ENCODE data around the gene SIVA1.
"Not testable (repeated sequence)": the region's sequence is repeated elsewhere in the genome, so short reads cannot be mapped to it uniquely, and the experiment has no call there.

Gene SIVA1

GRCh38 chr14:104719343-104719742, 33.6 kb upstream of the SIVA1 start:
- no peak for DNase-seq (ENCODE audit: low spot score)

DNA sequence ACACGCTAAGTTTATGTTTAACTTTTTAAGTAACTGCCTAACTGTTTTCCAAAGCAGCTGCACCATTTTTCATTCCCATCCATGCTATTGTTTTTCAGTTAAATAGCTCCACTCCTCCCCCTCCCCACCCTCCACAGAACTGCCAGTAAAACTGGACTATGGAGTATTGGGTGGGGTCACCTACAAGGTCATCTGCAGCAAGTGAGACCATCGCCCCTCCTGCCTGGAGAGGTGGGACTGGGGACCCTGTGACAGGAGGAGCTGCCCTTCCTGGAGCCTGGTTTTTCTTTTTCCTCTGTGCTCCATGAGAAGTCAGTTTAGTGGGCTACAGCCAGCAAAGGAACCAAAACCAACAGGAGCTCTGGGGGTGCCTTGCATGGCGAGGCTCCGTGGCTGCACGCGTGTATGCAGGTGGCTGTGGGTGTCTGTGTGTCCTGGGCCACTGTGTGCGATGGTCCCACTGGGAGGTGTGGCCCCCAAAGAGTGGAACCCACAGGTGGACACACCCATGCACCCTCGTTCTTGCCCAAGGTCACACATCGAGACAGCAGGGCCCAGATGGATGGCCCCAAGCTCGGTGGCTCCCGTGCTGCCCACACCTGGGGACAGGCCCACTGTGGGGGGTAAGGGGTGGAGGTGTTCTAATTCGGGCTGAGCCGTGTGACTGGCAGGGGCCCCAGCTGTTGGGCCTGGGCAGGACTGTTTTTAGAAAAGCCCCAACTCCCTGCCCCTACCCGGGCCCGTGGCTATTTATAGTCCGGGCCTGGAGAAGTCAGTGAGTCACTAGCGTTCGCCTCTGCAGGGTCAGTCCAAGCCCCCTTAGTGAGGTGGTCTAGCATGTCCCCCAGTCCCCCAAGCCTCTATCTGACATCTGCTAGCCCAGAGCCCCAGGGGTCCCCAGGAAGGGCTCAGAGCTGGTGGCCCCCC, 31.2 kb upstream of the SIVA1 start:
- no peak for DNase-seq (ENCODE audit: low spot score)

DNA sequence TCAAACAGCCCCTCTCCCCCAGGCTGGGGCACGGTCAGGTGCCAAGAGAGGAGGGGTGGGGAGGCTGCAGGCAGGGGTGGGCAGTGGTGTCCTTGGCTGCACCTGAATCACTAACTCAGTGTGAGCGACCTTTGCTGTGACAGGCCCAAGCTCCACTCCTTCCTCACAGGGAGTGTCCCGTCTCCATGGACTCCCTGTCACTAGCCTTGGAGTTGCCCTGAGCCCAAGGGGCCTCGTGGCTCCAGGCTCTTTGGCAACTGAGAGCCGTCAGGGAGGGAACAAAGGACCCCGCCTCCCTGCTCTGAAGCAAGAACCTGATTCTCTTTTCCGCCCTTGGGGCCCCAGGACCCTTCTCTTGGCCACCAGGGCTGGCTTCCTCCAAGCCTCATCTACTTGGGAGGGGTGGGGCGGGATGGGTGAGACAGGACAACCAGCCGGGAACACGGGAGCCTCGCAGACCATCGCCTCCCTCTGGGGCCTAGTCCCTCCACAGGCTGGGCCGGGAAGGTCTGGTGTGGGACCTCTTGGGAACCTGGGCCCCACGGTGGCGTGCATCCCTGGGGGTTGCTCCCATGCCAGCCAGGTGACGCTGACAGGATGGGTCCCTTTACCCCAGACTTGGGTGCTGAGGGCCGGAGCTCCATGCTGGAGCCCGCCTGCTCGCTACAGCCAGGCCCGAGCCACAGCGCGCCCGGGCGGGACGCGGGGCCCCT, 29.9 kb upstream of the SIVA1 start:
- DNase-seq (ENCODE audit: low spot score) = no peak

DNA sequence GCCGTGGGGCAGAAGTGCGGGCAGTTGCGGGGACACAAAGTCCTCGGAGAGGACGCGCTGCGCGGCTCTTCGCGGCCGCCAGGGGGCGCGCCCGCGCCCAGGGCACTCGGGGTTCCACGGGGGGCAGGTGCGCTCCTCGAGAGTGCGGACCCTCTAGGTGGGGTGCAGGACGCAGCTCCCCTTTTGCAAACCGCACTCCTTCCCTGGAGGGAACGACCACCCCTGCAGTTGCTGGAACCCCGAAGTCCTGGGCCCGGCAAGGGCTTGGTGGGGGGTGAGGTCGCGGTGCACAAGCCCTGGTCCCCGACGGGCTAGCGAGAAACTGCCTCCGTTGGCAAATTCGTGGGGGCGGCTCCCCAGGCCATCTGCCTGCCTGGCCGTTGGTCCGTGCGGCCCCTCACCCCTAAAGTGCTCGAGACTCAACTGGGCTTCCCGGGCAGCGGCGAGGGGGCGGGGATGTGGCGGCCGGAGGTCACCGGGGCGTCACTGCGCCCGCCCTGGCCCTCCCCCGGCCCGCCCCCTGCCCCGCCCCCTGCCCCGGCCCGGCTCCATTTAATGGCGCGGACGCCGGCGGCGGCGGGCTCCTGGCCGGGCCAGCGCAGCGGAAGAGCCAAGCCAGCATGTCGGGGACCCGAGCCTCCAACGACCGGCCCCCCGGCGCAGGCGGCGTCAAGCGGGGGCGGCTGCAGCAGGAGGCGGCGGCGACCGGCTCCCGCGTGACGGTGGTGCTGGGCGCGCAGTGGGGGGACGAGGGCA, 29.1 kb upstream of the SIVA1 start, which contains the start of gene ADSS1:
Gene ADSS1 (plus strand): TSS at position 579 of the 756 bp plus-strand sequence. CDS start 42 bp downstream, at position 621.
- peak; percentile 45 for DNase-seq (ENCODE audit: low spot score)

GRCh38 chr14:104724407-104724980, 28.5 kb upstream of the SIVA1 start:
- peak; percentile 42 for DNase-seq (ENCODE audit: low spot score)

DNA sequence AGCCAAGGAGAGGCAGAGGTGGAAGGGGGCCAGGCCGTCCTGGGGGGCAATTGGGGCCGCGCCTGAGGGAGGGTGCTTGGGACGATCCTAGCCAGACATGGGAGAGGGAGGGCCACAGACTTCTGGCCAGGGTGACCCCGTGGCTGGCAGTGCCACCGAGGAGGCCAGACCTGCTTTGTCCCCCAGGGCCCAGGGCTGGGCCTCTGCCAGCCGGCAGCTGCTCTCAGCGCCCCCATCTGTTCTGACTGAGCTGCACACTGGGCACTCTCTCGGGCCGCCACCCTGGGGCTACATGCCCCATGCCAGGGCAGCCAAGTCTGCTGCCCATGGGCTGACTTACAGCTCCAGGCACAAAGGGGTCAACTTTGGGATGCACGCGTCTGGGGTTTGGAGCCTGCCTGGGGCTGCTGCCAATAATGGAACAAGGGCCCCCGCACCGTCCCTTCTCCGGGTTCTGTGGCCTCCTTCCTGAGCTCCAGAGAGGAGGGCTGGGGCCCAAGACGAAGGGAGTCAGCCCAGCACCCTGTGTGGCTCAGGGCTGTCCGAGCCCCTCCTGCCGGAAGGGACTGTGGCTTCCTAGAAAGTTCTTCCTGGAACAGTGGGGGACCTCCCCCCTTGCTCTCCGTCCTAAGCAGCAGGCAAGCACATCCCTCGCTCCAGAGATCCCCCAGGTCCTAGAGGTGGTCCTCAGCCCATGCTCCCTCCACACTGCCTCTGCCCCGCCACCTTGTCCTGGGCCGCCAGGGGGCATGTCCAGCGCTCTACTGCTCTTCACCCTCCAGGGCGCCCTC, 27.8 kb upstream of the SIVA1 start:
- peak; percentile 25 for DNase-seq (ENCODE audit: low spot score)

DNA sequence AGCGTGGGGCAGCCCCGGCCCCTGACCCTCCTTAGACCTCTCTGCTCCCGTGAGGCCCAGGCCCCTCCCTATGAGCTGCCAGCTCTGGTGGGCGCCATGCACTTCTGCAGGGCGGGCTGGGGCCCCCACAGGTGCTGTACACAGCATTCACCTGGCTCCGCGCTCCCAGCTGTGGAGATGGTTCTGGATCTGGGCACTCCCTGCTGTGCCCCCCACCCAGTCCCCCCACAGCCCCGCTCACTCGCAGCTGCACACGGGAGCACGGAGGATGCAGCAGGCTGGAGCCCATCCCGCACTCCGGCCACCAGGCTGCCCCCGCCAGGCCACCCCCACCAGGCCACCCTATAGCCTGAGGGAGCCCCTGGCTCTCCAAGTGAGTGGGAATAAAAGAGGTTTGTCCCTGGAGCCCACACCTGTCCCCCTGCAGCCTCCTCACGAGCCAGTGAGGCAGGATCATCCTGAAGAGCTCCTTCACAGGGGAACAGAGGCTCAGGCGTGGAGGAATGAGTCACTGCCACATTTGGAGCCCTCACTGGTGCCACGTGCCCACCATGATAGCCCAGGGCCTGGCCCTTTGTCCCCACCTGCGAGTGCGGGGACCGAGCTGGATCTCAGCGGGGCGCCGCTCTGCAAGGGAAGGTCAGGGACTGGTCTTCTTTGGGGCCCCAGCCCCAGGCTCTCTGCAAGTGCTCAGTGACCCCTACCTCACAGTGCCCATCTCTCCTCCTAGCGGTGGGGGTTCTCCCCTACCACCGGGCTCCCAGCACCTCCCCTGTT, 27.0 kb upstream of the SIVA1 start:
- DNase-seq (ENCODE audit: low spot score) = no peak

- peak; percentile 23 for DNase-seq (ENCODE audit: low spot score)
These were observed 26.1 kb upstream of the SIVA1 start for GRCh38 chr14:104726600-104727451.

- no peak for DNase-seq (ENCODE audit: low spot score)
These were observed 24.3 kb upstream of the SIVA1 start for GRCh38 chr14:104728631-104729030.

- DNase-seq (ENCODE audit: low spot score) = not testable (repeated sequence)
These were observed 23.6 kb upstream of the SIVA1 start for GRCh38 chr14:104729176-104729834.

DNA sequence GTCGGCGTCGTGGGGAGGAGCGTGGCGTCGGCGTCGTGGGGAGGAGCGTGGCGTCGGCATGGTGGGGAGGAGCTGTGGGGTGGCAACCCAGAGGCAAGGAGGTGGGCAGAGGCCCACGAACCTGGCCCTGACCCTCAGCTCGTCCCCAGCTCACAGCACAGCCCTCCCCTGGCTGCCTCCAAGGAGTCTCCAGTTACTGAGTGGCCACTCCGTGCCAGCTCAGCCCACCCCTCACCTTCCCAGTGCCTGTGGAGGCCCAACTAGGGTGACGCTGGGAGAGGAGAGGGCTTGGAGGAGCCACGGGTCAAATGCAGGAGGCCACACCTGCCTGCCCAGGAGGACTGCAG, 23.1 kb upstream of the SIVA1 start:
- no peak for DNase-seq (ENCODE audit: low spot score)

DNA sequence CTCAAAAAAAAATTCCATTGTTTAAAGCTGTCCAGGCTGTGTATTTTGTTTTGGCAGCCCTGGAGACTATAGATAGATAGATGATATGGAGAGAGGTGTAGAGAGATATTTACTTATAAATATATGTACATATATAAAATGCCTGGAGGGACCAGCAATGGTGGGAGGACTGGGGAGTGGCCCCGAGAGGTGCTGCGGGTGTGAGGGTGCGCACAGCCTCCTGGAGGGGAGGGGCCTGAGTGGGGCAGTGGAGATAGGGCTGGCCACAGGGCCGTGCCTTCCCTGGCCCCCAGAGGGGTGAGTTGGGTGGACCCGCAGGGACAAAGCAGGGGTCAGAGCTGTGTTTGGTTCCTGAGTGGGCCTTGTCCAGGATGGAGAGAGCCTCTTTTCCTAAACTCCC, 22.5 kb upstream of the SIVA1 start:
- no peak for DNase-seq (ENCODE audit: low spot score)

DNA sequence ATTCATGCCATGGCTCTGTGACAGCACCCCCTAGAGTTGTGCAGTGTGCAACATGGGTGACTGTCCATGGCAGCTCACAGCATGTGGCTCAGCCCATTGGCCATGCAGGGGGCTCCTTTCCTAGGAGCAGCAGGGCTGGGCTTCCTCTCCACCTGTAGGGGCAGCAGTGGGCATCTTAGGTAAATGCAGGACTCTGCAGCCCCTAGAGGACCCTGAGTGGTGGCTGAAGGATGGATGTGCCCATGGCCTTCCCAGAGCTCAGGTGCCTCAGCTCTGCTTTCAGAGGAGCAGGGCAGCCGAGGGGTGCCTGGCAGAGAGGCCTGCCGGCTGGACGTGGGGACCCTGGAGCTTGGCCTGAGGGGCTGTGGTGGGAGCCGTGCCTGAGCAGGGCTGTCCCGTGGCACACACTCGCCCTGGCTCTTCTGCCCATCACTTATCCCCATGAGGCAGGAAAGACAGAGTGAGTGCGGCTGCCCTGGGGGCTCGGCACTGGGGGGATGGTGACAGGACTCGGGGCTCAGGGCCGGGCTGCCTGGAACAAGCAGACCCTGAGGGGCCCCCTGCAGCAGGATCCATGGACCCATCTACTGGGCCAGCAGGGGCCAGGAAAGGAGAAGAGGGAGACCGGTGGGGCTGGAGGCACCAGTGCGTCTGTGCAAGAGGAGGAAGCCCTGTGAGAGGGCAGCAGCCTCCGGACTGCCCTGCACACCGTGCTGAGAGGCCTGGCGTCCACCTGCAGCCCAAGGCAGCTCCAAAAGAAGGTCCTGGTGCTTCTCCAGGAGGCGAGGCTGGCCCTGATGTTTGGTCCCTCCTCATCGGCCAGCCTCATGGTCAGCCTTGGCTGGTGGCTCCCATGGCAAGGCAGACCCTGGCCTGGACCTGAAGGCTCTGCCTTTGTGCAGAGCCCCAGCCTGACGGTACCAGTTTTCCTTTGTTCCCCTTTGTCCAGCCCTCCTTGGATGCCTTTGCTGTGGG, 21.3 kb upstream of the SIVA1 start:
- DNase-seq (ENCODE audit: low spot score) = peak; percentile 53

DNA sequence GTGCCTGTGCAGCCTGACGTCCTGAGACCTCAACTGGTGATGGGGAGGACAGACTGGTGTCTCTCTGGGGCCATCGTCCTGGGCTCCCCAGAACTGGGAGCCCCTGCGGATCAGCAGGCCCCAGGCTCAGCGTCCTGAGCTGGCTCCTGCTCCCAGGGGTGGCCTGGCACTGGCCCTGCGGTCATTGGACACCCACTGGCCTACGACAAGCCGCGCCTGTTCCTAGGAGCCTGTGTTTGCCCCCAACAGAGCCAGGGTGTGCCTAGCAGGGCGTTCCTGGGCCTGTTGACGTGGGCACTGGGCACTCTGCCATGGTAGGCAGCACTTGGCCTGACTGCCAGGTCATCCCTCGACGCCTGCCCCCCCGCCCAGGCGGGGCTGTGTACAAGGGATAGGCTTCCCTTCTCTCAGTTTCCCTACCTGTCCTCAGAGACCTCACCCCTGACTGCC, 20.6 kb upstream of the SIVA1 start:
- no peak for DNase-seq (ENCODE audit: low spot score)

GRCh38 chr14:104732931-104733681, 19.8 kb upstream of the SIVA1 start:
- DNase-seq (ENCODE audit: low spot score) = no peak

- no peak for DNase-seq (ENCODE audit: low spot score)
These were observed 18.8 kb upstream of the SIVA1 start for GRCh38 chr14:104734051-104734587.

DNA sequence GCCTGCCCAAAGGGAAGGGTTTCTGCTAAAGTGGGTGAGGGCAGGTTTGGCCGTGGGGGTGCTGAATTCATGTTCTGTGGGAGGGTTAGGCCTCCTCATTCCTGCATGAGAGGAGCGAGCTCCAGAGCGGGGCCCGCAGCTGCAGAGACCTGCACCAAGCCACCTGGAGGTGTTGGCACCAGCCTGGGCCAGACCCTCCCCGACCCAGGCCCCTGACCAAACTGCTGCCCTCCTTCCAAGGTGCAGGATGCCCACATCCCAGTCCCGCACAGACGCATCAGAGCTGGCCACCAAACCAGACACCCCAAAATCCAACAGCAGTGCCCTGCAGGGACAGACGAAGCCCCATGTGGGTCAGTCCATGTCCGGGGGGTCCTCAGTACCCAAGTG, 18.4 kb upstream of the SIVA1 start:
- no peak for DNase-seq (ENCODE audit: low spot score)
